CD4-positive, alpha-beta T cell treated with Interleukin-15 for 1 hour (primary cell): ENCODE measurements around the gene CDKN3.

Experiments used
- DNase-seq: peaks from one replicate; pipeline ENCODE4 v3.0.0-alpha.2; 2020

CDKN3 gene

DNA sequence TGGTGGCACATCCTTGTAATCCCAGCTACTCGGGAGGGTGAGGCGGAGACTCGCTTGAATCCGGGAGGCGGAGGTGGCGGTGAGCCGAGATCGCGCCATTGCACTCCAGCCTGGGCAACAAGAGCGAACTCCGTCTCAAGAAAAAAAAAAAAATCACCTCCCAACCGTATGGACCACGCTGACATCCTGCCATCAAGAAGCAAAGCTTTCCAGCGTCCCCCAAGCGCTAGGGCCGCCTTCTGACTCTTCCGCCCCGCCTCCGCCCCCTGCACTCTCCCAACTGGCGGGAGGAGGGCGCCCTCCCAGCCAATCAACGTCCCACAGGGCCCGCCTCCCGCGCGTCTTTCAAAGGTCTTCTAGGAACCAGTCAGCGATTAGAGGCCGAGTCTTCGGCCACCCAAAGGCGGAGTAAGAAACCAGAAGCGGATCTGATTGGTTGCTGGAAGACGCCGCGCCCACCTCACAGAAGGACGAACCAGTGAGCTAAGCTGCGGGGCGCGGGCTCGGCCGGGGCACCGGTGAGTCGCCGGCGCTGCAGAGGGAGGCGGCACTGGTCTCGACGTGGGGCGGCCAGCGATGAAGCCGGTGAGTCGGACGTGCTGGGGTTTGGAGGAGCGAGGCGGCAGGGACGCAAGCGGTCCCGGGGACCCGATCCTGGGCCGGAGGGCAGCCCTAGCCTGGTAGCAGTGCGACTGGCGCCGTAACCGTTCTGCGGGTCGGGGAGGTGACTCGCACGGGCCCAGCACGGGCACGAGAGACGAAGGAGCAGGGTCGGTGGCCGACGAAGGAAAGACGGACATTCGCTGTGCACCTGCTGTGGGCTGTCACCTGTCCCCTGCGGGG is at the start of gene CDKN3:
Gene CDKN3, plus strand, starts transcription at position 515 of the 843 bp plus-strand sequence. Its CDS starts 62 bp downstream, at position 577.
- DNase-seq: peak; percentile 97

GRCh38 chr14:54347044-54347443 is 49.8 kb upstream of the CDKN3 start:
- no peak for DNase-seq

GRCh38 chr14:54348001-54348611 is 48.7 kb upstream of the CDKN3 start:
- no peak for DNase-seq

GRCh38 chr14:54348923-54349620 is 47.7 kb upstream of the CDKN3 start:
- DNase-seq: no peak

GRCh38 chr14:54349713-54350112 is 47.1 kb upstream of the CDKN3 start:
- no peak for DNase-seq

DNA sequence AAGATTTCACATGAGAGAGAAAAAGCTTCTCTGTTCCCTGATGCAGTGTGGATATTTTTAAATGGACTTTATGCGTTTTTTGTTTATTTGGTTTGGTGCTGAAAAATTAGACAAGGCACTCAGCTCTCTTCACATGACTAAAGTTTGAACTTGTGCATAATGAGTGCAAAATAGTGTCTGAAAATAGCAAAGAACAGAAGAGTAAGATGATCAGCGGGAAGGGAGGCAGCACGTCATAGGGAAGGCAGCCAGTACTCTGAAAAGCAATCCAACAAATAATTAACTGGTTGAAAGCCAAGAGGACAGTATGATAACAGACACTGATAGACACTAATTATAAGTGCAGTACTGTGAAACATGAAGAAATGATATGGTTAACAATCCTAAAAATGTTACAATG is 46.6 kb upstream of the CDKN3 start:
- no peak for DNase-seq

DNA sequence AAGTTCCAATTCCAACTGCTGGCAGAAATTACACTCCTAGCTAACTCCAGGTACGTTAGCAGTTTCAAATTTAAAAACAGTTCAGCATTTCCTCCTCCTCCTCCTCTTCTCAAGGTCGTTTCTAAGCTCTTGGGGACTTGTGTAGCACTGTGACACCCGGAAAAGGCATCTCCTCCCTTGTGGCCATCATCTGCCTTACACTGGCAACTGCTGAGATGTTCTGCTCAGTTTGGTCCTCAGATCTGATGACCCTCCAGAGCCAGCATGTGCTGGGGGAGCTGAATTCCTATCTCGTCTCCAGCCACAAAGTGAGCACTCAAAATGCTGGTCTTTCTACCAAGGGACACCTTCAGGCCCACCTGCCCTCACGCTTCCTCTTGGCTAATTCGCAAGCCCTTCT is 43.5 kb upstream of the CDKN3 start:
- DNase-seq: no peak

GRCh38 chr14:54353694-54354093 is 43.1 kb upstream of the CDKN3 start:
- DNase-seq: no peak

DNA sequence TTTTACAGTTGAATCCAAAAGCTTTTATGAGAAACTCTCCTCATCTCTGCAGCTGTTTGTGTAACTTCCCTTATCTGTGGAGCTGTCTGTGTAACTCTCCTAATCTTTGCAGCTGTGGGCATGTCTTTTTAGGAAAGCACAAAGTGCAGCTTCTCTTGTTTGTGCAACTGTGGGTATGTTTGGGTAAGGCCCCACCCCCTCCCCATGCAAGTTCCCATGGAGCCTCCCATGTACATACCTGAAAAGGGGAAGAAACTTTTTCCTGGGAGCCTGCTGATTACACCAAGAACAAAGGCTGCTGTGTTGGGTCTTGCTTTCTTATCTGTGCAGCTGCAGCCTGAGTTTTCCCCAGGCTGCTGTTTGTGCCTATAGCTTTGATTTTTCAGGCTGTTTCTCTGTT is 42.7 kb upstream of the CDKN3 start:
- DNase-seq: no peak

DNA sequence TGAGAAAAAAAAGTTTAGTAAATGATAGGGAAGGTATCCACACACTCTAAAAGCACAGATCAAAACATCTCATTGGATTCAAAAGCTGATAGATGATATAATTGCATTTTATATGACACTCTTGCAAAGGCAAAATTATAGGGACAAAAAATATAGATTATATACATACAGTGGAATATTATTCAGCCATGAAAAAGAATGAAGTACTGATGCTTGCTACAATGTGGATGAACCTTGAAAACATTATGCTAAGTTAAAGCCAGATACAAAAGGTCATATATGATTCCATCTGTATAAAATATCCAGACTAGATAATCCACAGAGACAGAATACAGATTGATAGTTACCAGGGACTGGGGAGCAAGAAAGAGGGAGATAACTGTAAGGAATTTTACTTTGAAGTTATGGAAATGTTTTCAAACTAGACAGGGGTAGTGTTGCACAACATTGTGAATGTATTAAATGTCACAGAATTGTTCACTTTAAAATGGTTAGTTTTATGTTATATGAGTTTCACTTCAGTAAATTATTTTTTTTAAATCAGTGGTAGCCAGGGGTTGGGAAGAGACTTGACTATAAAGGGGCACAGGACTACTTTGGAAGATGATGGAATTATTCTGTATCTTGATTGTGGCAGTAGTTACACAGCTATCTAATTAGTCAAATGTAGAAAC is 41.7 kb upstream of the CDKN3 start:
- DNase-seq: no peak

DNA sequence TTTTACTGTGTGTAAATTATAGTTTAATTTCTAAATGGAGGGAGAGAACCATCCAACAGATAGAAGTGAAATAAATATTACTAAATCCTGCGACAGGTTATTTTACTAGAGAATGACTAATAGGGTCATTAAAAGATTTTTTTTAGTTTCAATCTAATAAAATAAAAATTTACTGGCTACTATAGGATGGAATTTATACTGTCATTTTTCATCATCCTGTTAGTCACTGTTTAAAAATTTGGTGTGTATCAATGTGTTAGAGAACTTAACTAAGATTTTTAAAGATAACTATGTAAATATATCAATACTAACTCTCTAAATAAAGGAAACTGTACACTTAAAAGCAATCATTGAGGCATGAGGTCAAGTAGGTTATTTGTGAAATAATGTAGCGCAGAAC is 41.1 kb upstream of the CDKN3 start:
- no peak for DNase-seq

DNA sequence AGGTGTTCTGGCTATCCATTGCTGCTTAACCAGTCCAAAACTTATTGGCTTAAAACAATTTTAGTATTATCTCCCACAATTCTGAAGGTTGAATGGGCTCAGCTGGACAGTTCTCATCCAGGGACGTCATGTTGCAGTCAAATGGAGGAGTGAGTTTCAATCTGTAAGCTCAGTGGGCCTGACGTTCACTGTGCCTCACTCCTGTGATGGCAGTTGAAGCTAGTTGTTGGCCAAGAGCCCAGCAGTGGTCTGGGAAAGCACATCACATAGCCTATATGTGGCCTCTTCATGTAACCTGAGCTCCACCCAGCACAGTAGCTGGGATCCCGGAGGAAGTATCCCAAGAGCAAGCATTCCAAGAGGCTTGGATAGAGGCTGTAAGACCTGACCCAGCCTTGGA is 40.6 kb upstream of the CDKN3 start:
- no peak for DNase-seq

GRCh38 chr14:54360667-54361066 is 36.1 kb upstream of the CDKN3 start:
- no peak for DNase-seq

- DNase-seq: no peak
These were observed 34.7 kb upstream of the CDKN3 start for GRCh38 chr14:54362089-54362504.

GRCh38 chr14:54362759-54363437 is 33.9 kb upstream of the CDKN3 start:
- no peak for DNase-seq

- DNase-seq: no peak
These were observed 32.0 kb upstream of the CDKN3 start for GRCh38 chr14:54364555-54365415.

GRCh38 chr14:54366736-54367735 is 29.8 kb upstream of the CDKN3 start:
- peak; percentile 20 for DNase-seq

DNA sequence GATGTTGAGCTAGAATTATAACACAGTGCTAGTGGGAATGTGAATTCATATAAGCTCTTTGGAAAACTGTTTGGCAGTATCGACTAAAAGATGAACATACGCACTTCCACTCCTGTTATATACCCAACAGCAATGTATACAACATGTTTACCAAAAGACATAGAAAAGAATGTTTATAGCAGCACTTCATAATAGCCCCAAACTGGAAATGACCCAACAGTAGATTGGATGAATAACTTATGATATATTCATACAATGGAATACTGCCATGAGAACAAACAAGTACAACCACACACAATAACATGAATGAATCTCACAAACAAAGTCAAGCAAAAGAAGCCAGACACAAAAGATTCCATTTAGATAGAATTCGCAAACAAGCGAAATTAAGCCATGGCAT is 28.5 kb upstream of the CDKN3 start:
- DNase-seq: no peak

GRCh38 chr14:54369343-54369742 is 27.5 kb upstream of the CDKN3 start:
- no peak for DNase-seq
